ENCODE data around the gene UBE2N.

Gene UBE2N

GRCh38 chr12:93356214-93356613, 85.5 kb downstream of the UBE2N start:
- no peaks in the 10 kb centered on the region for H3K27me3 ChIP-seq (ENCODE audit: insufficient read depth, low read length)
- H3K36me3 ChIP-seq (ENCODE audit: insufficient read depth, low read depth, low read length): no peaks in the 10 kb centered on the region
- no peak overlapping the region for H3K27ac ChIP-seq (ENCODE audit: low read length)
- H3K4me3 ChIP-seq (ENCODE audit: low read length): no peak overlapping the region
- H3K9me3 ChIP-seq (ENCODE audit: insufficient read depth, low read depth, low read length): no peaks in the 10 kb centered on the region
- H3K9ac ChIP-seq (ENCODE audit: low read depth, low read length): no peak overlapping the region
- no peaks in the 10 kb centered on the region for H3K4me1 ChIP-seq (ENCODE audit: insufficient read depth, low read length)
